Cortex of kidney (tissue), 1 donor: ENCODE results near the gene AEN.
"Not testable (repeated sequence)": the region's sequence is repeated elsewhere in the genome, so short reads cannot be mapped to it uniquely, and the experiment has no call there.

ENCODE experiments used
- DNase-seq: peaks from one replicate; lab custom pipeline; 2025; lab: John Stamatoyannopoulos, UW

Gene AEN

GRCh38 chr15:88630798-88631463 is 9.8 kb downstream of the AEN start:
- DNase-seq = no peak

GRCh38 chr15:88631464-88632028 is 10.4 kb downstream of the AEN start:
- no peak for DNase-seq

- not testable (repeated sequence) for DNase-seq
Observed at GRCh38 chr15:88632797-88633196, 11.7 kb downstream of the AEN start.

- DNase-seq = no peak
Observed at GRCh38 chr15:88634449-88634848, 13.3 kb downstream of the AEN start.

GRCh38 chr15:88635318-88635717 is 14.2 kb downstream of the AEN start:
- DNase-seq = no peak

- DNase-seq = no peak
Observed at GRCh38 chr15:88636050-88636449, 14.9 kb downstream of the AEN start.

GRCh38 chr15:88636654-88637053 is 15.5 kb downstream of the AEN start:
- no peak for DNase-seq

- no peak for DNase-seq
Observed at GRCh38 chr15:88637436-88637835, 16.3 kb downstream of the AEN start.

GRCh38 chr15:88637841-88638625 is 16.9 kb downstream of the AEN start:
- no peak for DNase-seq

- no peak for DNase-seq
Observed at GRCh38 chr15:88638626-88639372, 17.7 kb downstream of the AEN start, which contains the start of gene ISG20. ISG20 (plus strand) TSS chr15:88639016; CDS start chr15:88639367, 351 bp downstream.

- no peak for DNase-seq
Observed at GRCh38 chr15:88641959-88642452, 20.9 kb downstream of the AEN start.

GRCh38 chr15:88642514-88642913 is 21.4 kb downstream of the AEN start:
- not testable (repeated sequence) for DNase-seq

- no peak for DNase-seq
Observed at GRCh38 chr15:88644741-88645140, 23.6 kb downstream of the AEN start.

GRCh38 chr15:88645171-88646087 is 24.3 kb downstream of the AEN start:
- DNase-seq = no peak

GRCh38 chr15:88646088-88646405 is 24.9 kb downstream of the AEN start:
- DNase-seq = no peak

- DNase-seq = no peak
Observed at GRCh38 chr15:88646951-88647350, 25.8 kb downstream of the AEN start.

GRCh38 chr15:88647351-88648105 is 26.4 kb downstream of the AEN start:
- DNase-seq = no peak

- DNase-seq = no peak
Observed at GRCh38 chr15:88648357-88649214, 27.4 kb downstream of the AEN start.

GRCh38 chr15:88649286-88649733 is 28.2 kb downstream of the AEN start:
- no peak for DNase-seq
